Measurements from ENCODE around the gene RALGAPA2.
A peak's percentile ranks its signal among the peaks of the same experiment; 100 is the strongest.
"Not testable (repeated sequence)": the region's sequence is repeated elsewhere in the genome, so short reads cannot be mapped to it uniquely, and the experiment has no call there.

RALGAPA2 gene

DNA sequence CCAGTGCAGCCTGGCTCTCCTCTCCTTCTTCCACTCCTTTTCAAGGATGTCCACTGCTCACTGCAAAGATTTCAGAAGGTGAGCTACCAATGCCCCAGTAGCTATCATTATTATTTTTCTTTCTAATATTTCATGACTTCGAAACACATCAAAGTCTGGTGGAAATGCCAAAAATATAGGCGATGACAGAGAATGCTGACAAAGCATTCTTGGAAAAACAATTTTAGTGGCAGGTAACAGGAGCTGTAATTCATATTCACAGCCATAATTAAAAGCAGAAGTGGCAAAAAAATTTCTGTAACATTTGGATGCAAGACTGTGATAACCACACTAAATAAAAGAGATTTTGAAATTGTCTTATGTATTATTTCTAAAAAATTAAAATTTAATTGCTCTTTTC is 133.6 kb downstream of the RALGAPA2 start:
- DNase-seq (ENCODE audit: low read depth in 2 of 2), result no peak

DNA sequence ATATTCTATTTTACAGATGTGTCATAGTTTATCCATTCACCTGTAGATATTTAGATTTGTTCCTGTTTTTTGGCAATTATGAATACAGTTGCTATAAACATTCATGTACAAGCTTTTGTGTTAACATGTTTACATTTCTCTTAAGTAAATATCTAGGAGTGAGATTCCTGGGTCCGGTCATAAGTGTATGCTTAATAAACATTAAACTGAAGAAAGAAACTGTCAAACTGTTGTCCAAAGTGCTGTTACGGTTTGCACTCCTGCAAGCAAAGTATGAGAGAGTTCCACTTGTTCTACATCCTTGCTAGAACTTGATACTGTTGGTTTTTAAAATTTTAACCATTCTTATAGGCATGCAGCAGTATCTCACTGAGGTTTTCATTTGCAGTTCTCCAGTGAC is 138.6 kb downstream of the RALGAPA2 start:
- DNase-seq (ENCODE audit: low read depth in 2 of 2), result no peak

DNA sequence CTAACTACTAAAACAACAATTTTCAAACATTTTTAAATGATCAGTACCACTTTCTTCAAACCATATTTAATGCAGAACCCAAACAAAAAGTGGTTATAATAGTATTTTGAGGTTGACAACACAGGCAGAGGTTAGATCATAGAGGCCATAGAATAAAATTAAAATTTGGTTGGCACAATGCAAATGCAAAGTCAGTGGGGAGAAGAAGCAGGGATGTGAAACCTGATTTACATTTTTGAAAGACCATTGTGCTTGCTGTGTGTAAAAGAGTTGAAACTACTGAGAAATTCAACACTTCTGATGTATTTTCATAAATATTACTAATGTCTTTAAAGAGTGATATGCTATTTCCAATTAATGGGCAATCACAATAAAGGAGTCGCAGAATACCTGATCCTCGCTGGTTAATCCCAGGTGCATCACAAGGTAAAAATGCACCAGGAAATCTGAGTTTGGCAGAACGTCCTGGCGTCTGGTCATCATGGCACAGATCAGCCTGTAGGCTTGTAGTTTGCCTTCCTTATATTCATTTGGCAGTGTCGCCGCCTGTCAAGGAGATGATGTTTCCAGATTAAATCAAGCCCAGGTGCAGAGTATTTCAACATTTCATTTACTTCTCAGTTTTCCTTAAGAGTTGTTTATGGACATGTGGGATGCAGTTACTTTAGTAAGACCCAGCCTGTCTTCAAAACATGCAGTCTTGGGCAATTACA is 141.2 kb downstream of the RALGAPA2 start:
- DNase-seq (ENCODE audit: low read depth in 2 of 2), result no peak

DNA sequence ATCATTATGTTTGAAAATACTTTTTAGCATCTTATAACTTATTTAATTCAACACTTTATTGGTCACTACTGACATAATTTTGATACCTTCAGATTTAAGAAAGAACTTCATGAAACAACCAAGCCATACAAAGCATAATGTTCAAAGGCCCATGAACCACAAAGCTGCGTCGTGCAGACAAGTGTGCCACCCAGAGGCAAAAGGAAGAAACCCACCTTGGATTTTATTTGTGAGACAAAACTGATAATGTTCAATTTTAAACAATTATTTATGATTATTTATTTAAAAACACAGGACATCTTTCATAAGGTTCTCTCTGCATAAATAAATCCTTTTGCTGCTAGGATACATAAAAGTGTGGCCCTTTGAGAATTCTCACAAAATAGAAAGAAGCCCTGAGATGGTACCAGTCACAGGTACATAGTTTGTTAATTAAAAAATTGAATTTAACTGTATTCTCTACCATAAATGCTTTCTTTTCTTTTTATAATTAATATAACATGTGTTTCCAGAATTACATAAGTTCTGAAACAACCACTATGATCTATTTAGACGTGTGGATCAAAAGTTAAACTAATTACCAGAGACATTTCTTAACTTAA is 143.7 kb downstream of the RALGAPA2 start:
- DNase-seq (ENCODE audit: low read depth in 2 of 2), result peak in 1 of 2 donors; percentile 22

DNA sequence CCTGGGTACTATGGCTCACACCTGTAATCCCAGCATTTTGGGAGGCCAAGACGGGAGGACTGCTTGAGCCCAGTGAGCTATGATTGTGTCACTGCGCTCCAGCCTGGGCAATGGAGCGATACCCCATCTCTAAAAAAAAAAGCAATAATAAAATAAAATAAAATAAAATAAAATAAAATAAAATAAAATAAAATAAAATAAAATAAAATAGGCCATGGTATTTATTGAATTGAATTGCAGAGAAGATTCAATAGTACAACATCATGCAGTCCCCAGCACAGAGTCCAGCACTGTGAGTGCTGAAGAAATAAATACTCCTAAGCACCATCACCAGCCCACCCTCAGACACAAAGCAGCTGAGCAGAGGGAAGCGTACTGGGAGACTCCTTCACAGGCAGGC is 144.7 kb downstream of the RALGAPA2 start:
- no peak for DNase-seq (ENCODE audit: low read depth in 2 of 2)

DNA sequence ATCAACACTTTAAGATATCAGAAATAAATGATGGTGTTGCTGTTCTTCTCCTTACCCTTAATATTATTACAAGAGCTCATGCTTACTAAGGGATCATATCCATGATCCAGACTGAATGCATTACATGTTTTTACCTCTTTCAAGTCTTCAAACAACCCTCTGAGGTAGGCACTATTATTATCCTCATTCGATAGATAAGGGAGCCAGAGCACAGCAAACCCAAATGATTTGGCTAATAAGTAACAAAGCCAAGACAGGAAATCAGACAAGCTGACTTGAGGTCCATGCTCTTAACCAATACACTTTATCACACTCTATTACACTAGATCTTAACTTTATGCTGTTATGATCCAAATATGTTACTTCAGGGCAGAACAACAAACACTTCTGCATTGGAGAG is 145.9 kb downstream of the RALGAPA2 start:
- DNase-seq (ENCODE audit: low read depth in 2 of 2), result no peak

DNA sequence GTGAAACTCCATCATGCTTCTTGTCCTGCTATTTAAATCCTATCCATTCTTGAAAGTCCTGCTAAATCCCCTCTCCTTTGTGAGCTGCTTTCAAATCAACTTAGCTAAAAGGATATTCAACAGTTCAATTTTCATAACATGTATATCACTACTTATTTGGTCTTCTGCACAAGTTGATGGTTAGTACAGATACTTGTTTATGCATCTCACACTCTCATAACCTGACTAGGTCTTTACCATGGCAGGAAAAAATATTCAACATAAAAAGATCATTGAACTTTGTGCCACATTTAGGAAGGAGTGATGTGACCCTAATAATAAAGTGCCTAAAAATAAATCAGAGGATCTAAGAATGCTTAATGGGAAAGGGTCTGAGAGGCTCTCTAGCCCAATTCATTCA is 148.2 kb downstream of the RALGAPA2 start:
- no peak for DNase-seq (ENCODE audit: low read depth in 2 of 2)

DNA sequence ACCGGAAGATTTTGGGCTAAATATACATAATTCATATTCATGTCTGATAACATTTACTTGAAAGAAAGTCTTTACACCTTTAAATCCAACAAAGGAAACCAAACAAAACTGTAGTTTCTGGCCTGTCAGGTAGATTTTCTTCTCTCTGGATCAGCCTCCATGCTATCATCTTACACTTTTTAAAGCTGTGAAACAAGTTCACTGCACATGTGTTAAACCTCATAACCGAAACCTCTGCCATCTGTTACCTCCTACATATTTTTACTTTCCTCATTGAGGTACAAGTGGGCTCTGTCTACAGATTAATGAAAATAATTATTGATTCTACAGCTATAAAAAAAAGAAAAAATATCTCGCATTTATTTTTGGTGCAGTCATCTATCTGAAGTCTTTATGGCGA is 149.9 kb downstream of the RALGAPA2 start:
- no peak for DNase-seq (ENCODE audit: low read depth in 2 of 2)

DNA sequence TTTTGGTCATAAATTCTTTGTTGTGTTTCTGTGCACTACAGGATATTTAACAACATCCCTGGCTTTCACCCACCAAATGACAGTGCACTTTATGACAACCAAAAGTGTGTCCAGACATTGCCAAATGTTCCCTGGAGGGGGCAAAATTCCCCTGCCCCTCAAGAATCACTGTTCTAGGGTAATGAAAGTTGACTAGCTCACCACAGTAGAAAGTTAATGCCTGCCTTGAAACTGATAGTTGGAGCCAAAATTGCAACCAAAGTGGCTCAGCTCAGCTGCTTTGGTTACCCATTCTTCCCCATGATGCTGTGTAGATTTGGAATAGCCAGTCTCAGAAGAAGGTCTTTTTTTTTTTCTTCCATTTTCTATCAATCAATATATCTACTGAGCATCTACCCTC is 150.6 kb downstream of the RALGAPA2 start:
- DNase-seq (ENCODE audit: low read depth in 2 of 2), result no peak

DNA sequence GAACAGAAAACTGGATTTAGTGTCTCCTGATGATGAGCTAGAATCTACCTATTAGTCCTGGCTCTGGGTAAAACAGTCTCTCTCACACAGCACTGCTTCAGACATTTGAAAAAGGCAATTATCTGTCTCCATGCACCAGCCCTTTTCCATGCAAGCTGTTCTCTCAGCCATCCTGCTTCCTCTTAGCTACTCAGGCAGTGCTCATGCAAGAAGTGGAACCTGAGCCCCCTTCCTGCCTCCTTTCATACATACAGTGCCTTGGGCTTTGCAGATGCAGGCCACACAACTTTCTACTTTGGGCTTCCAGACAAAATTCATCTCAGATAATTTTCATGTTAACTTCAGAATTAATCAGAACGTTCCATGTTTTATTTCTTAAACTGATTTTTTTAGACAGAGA is 151.3 kb downstream of the RALGAPA2 start:
- DNase-seq (ENCODE audit: low read depth in 2 of 2), result no peak

DNA sequence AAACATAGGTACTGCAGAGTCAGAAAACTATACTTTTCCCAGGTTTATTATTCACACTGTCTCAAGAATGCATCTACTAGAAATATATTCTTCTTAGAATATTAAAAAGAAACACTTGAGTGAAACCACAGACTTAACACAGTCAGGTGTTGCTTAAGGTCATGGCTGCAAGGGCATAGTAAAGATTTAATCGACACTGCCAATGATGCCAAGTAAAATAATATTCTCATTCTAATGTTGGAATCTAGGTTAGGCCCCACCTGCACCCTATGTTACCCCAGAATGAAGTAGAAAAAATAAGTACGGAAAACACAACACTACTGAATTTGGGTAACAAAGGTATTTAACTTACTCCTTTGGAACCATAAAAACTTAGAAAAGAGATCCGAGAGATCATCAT is 155.0 kb downstream of the RALGAPA2 start:
- DNase-seq (ENCODE audit: low read depth in 2 of 2), result no peak

DNA sequence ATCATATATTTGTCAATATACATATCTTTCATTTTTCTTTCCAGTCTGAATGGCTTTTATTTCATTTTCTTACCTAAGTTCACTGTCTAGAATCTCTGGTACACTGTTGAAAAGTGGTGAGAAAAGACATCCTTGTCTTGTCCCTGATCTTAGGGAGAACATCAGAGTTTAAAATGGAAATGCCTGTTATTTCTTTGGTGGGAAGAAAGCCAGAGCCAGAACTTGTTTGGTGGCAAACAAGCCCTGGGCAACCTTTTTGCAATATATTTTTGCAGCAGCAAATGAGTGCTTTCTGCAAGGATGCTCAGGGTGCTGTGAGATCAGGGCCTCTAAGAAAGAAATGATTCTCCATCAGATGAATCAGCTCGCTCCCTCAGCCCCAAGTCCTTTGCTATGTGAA is 156.6 kb downstream of the RALGAPA2 start:
- DNase-seq (ENCODE audit: low read depth in 2 of 2), result no peak

- DNase-seq (ENCODE audit: low read depth in 2 of 2), result no peak
These were observed 157.5 kb downstream of the RALGAPA2 start for GRCh38 chr20:20554951-20555350.

DNA sequence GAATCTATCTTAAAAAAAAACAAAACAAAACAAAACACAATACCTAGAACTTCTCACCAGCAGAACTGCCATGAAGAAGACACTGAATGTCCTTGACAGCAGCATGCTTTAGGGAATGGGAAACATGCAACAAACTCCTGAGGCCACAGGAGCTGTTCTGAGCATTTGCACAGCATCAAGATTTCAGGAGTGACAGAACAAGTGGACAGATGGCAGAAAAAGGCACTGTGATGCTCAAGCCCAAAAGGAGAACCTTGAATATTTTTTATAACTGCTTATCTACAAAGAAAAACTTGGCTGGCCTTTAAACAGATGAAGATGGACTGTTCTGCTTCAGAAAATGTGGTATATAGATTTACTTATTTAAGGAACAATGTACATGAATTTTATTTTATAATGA is 158.9 kb downstream of the RALGAPA2 start:
- DNase-seq (ENCODE audit: low read depth in 2 of 2), result no peak

DNA sequence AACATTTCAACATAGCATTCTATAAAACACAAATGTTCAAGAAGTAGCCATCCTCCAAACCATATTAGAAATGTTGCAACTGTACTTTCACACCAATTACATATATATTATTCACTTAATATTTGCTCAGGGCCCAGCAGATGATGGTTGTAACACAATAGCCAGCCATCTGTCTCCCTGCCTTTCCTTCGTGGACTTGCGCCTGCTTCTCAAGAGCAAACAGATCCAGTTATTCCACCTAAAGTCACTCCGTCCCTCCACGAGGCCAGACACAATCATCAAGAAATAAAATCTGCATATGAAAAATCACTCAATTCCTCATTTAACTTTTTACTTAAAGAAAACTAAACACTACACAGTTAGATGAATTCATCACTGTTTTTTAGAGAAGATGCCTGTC is 160.4 kb downstream of the RALGAPA2 start:
- no peak for DNase-seq (ENCODE audit: low read depth in 2 of 2)

- no peak for DNase-seq (ENCODE audit: low read depth in 2 of 2)
These were observed 161.0 kb downstream of the RALGAPA2 start for GRCh38 chr20:20551409-20551808.

DNA sequence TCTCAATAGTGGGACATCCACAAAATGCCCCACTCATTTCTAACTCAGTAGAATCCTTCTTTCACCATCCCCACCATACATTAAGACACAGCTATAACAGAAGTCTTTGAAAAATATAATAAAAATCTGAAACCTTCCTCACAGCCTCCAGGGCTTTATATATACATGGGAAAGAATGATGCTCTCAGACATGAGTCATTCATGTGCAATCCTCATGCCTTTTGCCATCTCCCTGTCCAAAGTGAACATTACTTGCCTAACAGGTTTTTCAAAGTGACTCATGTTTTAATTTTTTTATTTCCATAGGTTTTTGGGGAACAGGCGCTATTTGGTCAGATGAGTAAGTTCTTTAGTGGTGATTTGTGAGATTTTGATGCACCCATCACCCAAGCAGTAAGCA is 162.7 kb downstream of the RALGAPA2 start:
- no peak for DNase-seq (ENCODE audit: low read depth in 2 of 2)

- DNase-seq (ENCODE audit: low read depth in 2 of 2), result no peak
These were observed 163.2 kb downstream of the RALGAPA2 start for GRCh38 chr20:20549267-20549612.

DNA sequence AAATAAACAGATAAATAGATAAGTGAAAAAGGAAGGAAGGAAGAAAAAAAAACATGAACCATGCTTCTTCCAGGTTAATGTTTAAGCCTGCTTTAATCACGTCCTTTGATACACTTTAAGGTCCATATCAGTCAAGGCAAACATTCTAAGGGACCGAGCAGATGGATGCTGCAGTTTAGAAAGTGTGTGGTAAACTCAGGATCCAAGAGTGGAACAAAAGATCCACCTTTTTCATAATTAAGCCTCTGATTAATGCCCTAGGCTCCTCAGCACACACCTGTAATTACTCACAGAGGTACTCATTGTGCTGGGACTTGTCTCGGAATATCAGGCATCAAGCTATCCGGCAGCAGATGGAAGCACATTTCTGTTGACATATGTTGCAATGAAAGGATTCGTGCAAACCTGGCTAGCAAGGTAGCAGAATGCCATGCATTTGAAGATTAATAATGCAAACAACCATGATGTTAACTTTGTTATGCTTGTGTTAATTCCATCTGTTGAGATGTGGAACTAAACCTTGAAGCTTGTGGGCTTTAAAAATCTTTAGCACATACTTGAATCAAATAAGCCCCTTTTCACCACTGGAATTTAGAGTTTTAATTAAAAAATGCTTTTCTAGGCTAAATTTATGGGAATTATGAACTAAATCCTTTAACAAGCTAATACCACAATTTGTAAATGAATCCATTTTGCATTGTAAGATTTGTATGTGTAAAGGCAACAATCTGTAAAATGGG is 163.7 kb downstream of the RALGAPA2 start:
- DNase-seq (ENCODE audit: low read depth in 2 of 2), result no peak

DNA sequence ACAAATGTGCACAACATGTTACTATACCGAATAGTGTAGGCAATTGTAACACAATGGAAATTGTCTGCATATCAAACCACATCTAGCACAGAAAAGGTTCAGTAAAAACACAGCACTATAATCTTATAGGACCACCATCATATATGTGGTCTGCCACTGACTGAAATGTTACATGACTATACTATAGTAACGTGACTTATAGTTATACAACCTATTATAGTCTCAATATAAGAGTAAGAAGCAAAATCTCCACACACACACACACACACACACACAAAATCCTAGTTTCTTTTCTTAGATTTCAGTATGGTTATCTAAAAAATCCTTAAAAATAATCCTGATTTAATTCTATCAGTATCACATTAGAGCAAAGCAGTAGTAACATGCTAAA is 164.6 kb downstream of the RALGAPA2 start:
- DNase-seq (ENCODE audit: low read depth in 2 of 2), result no peak

GRCh38 chr20:20547221-20547875 is 165.1 kb downstream of the RALGAPA2 start:
- DNase-seq (ENCODE audit: low read depth in 2 of 2), result no peak

DNA sequence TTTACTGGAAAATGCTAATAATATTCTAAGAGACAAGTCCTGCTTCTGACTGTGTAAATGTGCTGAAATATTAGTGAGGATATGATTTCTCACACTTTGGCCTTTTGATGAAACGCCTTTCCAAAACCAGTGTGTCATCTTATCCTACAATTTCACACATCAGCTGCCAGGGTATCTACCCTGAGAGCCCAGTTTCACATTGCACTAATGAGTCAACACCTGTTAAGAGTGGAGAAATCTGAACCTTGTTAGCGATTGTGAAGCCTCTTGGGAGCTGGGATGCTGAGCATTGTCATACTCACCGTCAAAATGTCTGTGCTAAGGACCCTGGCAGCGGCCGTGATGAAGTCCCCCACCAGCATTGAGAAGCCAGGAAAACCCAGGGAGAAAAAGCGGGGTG is 166.0 kb downstream of the RALGAPA2 start:
- no peak for DNase-seq (ENCODE audit: low read depth in 2 of 2)

- DNase-seq (ENCODE audit: low read depth in 2 of 2), result not testable (repeated sequence)
These were observed 169.1 kb downstream of the RALGAPA2 start for GRCh38 chr20:20543348-20543747.
